B cell (primary cell): ENCODE measurements around the gene EXOC4.

Source experiments
- EZH2 ChIP-seq: IDR thresholded peaks from 2 replicates; pipeline ENCODE4 v1.6.1; 2012; ENCODE audit warnings: borderline replicate concordance, low read depth, mild to moderate bottlenecking, moderate library complexity, low read length; ENCODE audit not compliant: insufficient read depth, poor library complexity, severe bottlenecking
- TF ChIP-seq, protein P1 (sequence below): fragments of 200-600 bp; IDR thresholded peaks from one replicate; pipeline ENCODE4 v1.8.0; 2022; ENCODE audit warnings: antibody characterized with exemption, mild to moderate bottlenecking

DNA sequence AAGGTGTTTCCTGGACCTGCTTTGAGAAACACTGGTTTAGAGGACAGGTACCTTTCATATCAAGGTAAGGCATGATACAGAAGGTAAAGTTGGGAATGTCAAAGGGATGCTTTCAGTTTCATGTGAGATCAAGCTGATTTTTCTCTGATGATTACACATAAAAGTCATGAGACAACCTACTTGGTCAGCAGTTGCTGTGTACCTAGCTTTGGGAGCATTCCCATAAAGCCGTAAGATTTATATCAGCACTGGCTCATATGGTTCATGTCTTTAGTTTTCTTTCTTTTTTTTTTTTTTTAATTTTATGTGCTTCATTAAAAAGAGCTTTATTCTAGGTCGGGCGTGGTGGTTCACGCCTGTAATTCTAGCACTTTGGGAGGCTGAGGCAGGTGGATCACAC, 609.0 kb downstream of the EXOC4 start:
- TF ChIP-seq, protein P1, sequence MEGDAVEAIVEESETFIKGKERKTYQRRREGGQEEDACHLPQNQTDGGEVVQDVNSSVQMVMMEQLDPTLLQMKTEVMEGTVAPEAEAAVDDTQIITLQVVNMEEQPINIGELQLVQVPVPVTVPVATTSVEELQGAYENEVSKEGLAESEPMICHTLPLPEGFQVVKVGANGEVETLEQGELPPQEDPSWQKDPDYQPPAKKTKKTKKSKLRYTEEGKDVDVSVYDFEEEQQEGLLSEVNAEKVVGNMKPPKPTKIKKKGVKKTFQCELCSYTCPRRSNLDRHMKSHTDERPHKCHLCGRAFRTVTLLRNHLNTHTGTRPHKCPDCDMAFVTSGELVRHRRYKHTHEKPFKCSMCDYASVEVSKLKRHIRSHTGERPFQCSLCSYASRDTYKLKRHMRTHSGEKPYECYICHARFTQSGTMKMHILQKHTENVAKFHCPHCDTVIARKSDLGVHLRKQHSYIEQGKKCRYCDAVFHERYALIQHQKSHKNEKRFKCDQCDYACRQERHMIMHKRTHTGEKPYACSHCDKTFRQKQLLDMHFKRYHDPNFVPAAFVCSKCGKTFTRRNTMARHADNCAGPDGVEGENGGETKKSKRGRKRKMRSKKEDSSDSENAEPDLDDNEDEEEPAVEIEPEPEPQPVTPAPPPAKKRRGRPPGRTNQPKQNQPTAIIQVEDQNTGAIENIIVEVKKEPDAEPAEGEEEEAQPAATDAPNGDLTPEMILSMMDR, result no peak
- TF ChIP-seq EZH2, result no peak
